H9 (cell line): ENCODE results near the gene ISG20. TPM values are rescaled to one million over a fixed set of nuclear protein-coding genes. Genes with fewer than 3 reads are reported as not detected.
A peak's percentile ranks its signal among the peaks of the same experiment; 100 is the strongest.

ENCODE experiments used
- DNase-seq: peaks from one replicate; pipeline ENCODE4 v3.0.0-alpha.2; 2017
- H2AFZ ChIP-seq: one replicate; pipeline ENCODE4 v1.6.1; 2013; ENCODE audit warnings: mild to moderate bottlenecking, low read length, control low read depth, moderate library complexity
- H2AK5ac ChIP-seq: 2 replicates; pipeline ENCODE4 v1.6.1; 2013; ENCODE audit warnings: low read length, control low read depth, mixed read lengths; ENCODE audit not compliant: insufficient read length
- H2BK120ac ChIP-seq: one replicate; pipeline ENCODE4 v1.6.1; 2013; ENCODE audit warnings: low read depth, mild to moderate bottlenecking, low read length, control low read depth, inconsistent platforms; ENCODE audit not compliant: poor library complexity, severe bottlenecking
- H2BK12ac ChIP-seq: 2 replicates; pipeline ENCODE4 v1.6.1; 2013; ENCODE audit warnings: low read length, control low read depth, mixed read lengths, low read depth; ENCODE audit not compliant: insufficient read length
- H2BK15ac ChIP-seq: 2 replicates; pipeline ENCODE4 v1.6.1; 2013; ENCODE audit warnings: low read depth, low read length, control low read depth
- H2BK20ac ChIP-seq: one replicate; pipeline ENCODE4 v1.6.1; 2013; ENCODE audit warnings: low read depth, mild to moderate bottlenecking, low read length, control low read depth, inconsistent platforms; ENCODE audit not compliant: poor library complexity, severe bottlenecking
- H2BK5ac ChIP-seq: 2 replicates; pipeline ENCODE4 v1.6.1; 2013; ENCODE audit warnings: low read length, control low read depth, mixed read lengths; ENCODE audit not compliant: insufficient read length
- H3K14ac ChIP-seq: 2 replicates; pipeline ENCODE4 v1.6.1; 2013; ENCODE audit warnings: low read length, control low read depth; ENCODE audit not compliant: insufficient read depth
- H3K18ac ChIP-seq: 2 replicates; pipeline ENCODE4 v1.6.1; 2013; ENCODE audit warnings: low read depth, mild to moderate bottlenecking, mixed read lengths, low read length, control low read depth; ENCODE audit not compliant: insufficient read length
- H3K23ac ChIP-seq: 2 replicates; pipeline ENCODE4 v1.6.1; 2013; ENCODE audit warnings: low read length, control low read depth, mixed read lengths, low read depth; ENCODE audit not compliant: insufficient read length
- H3K23me2 ChIP-seq: 2 replicates; pipeline ENCODE4 v1.6.1; 2013; ENCODE audit warnings: low read depth, mild to moderate bottlenecking, mixed read lengths, low read length, control low read depth; ENCODE audit not compliant: insufficient read length, poor library complexity, severe bottlenecking
- H3K27ac ChIP-seq: 2 replicates; pipeline ENCODE4 v1.5.1; 2013; ENCODE audit warnings: low read length, control low read depth, mixed read lengths, low read depth; ENCODE audit not compliant: insufficient read length
- H3K27me3 ChIP-seq: 2 replicates; pipeline ENCODE4 v1.6.1; 2013; ENCODE audit warnings: low read length, control low read depth, inconsistent platforms; ENCODE audit not compliant: insufficient read depth
- H3K4ac ChIP-seq: 2 replicates; pipeline ENCODE4 v1.6.1; 2013; ENCODE audit warnings: low read depth, mild to moderate bottlenecking, control low read depth, inconsistent platforms, low read length, moderate library complexity
- H3K4me1 ChIP-seq: 2 replicates; pipeline ENCODE4 v1.6.1; 2013; ENCODE audit warnings: low read length, control low read depth, inconsistent platforms; ENCODE audit not compliant: insufficient read depth
- H3K4me2 ChIP-seq: 2 replicates; pipeline ENCODE4 v1.6.1; 2013; ENCODE audit warnings: low read length, control low read depth, mixed read lengths; ENCODE audit not compliant: insufficient read length, insufficient read depth
- H3K56ac ChIP-seq: 2 replicates; pipeline ENCODE4 v1.6.1; 2013; ENCODE audit warnings: low read depth, mild to moderate bottlenecking, mixed read lengths, low read length, control low read depth; ENCODE audit not compliant: insufficient read length
- H3K79me1 ChIP-seq: 2 replicates; pipeline ENCODE4 v1.6.1; 2013; ENCODE audit warnings: low read depth, mild to moderate bottlenecking, moderate library complexity, low read length, control low read depth, inconsistent platforms; ENCODE audit not compliant: insufficient read depth, poor library complexity, severe bottlenecking
- H3K79me2 ChIP-seq: 2 replicates; pipeline ENCODE4 v1.6.1; 2013; ENCODE audit warnings: low read length, control low read depth, inconsistent platforms; ENCODE audit not compliant: insufficient read depth
- H3K9ac ChIP-seq: 2 replicates; pipeline ENCODE4 v1.6.1; 2013; ENCODE audit warnings: low read length, control low read depth, mixed read lengths; ENCODE audit not compliant: insufficient read length; ENCODE audit errors: extremely low read depth
- H3K9me3 ChIP-seq: one replicate; pipeline ENCODE4 v1.6.1; 2013; ENCODE audit warnings: low read depth, low read length, inconsistent platforms; ENCODE audit not compliant: control insufficient read depth
- H3T11ph ChIP-seq: one replicate; pipeline ENCODE4 v1.6.1; 2013; ENCODE audit warnings: mild to moderate bottlenecking, low read length, control low read depth, inconsistent platforms
- H4K20me1 ChIP-seq: one replicate; pipeline ENCODE4 v1.6.1; 2013; ENCODE audit not compliant: control insufficient read depth, insufficient read length, insufficient read depth
- H4K5ac ChIP-seq: 2 replicates; pipeline ENCODE4 v1.6.1; 2013; ENCODE audit warnings: low read depth, mild to moderate bottlenecking, mixed read lengths, low read length, control low read depth; ENCODE audit not compliant: insufficient read length
- H4K8ac ChIP-seq: replicated peaks from 2 replicates; pipeline ENCODE4 v1.6.1; 2013; ENCODE audit warnings: low read length, control low read depth, mixed read lengths, low read depth; ENCODE audit not compliant: insufficient read length
- H4K91ac ChIP-seq: 2 replicates; pipeline ENCODE4 v1.6.1; 2013; ENCODE audit warnings: low read depth, mild to moderate bottlenecking, moderate library complexity, mixed read lengths, low read length, control low read depth; ENCODE audit not compliant: insufficient read length
- H3K27ac Mint-ChIP-seq, 3 experiments: 2 replicates in 2 of 3; 3 replicates in 1 of 3; pipeline ENCODE4 v1.8.0; 2020 to 2021; ENCODE audit warnings: mixed read lengths in 3 of 3, mild to moderate bottlenecking in 1 of 3, moderate library complexity in 1 of 3
- H3K27me3 Mint-ChIP-seq: 2 replicates; pipeline ENCODE4 v1.8.0; 2021; ENCODE audit warnings: low read depth, mild to moderate bottlenecking, moderate library complexity, mixed read lengths
- H3K36me3 Mint-ChIP-seq, 3 experiments: 2 replicates in 2 of 3; 3 replicates in 1 of 3; pipeline ENCODE4 v1.8.0; 2020 to 2021; ENCODE audit warnings: low read depth in 3 of 3, mixed read lengths in 3 of 3; ENCODE audit not compliant: insufficient read depth in 1 of 3
- H3K4me1 Mint-ChIP-seq, 2 experiments: 2 replicates each; pipeline ENCODE4 v1.8.0; 2020; ENCODE audit warnings: mixed read lengths in 2 of 2
- H3K4me3 Mint-ChIP-seq, 2 experiments: 2 replicates in 1 of 2; 3 replicates in 1 of 2; pipeline ENCODE4 v1.8.0; 2020 to 2021; ENCODE audit warnings: mild to moderate bottlenecking in 2 of 2, mixed read lengths in 2 of 2, moderate library complexity in 1 of 2
- H3K9me3 Mint-ChIP-seq, 2 experiments: 2 replicates in 1 of 2; 3 replicates in 1 of 2; pipeline ENCODE4 v1.8.0; 2020; ENCODE audit warnings: mild to moderate bottlenecking in 2 of 2, mixed read lengths in 2 of 2, moderate library complexity in 1 of 2
- CTCF ChIP-seq: fragments of 200-600 bp; sonication (generic); conservative IDR thresholded peaks from 3 replicates; pipeline ENCODE4 v1.8.0; 2021; ENCODE audit warnings: antibody characterized with exemption, mild to moderate bottlenecking
- WGBS: extraction: QIAGEN DNeasy Blood & Tissue Kit; methylation state at CpG from one replicate; pipeline ENCODE4 v1.1.7; 2013; ENCODE audit warnings: missing lambda C conversion rate, low lambda C conversion rate, mixed read lengths; ENCODE audit not compliant: insufficient read length; ENCODE audit errors: extremely low coverage; 5-methylcytosine and 5-hydroxymethylcytosine counted together
- total RNA-seq: library from RNA; stranded (reverse); gene quantifications from 2 replicates; pipeline ENCODE4 v1.2.1, GENCODE V29; 2021

ISG20 gene
- total RNA-seq, 1 experiment from 2014 or later = 7.4 TPM

GRCh38 chr15:88628018-88628654 is 10.7 kb upstream of the ISG20 start:
- Mint-ChIP-seq H3K9me3 (no peaks in the 10 kb centered on the region), H3K36me3 (peaks cover 47 to 94% (median 87%) of the 10 kb centered on the region in 3 experiments; a peak in 6 of 7 replicates), H3K27me3 (no peaks in the 10 kb centered on the region; the same call in 1 of the 2 replicates), H3K4me1 (peaks cover 25 to 33% of the 10 kb centered on the region in 2 experiments), H3K4me3 (no peak overlapping the region), H3K27ac (peak overlapping the region in 1 of 3 experiments; percentile 86; a peak in 3 of 7 replicates)
- no peak overlapping the region for H4K5ac ChIP-seq
- peaks cover 10% of the 10 kb centered on the region; the same call in 1 of the 2 replicates for H3K4me1 ChIP-seq
- no peak overlapping the region for H3K4ac ChIP-seq
- no peak overlapping the region for H4K8ac ChIP-seq
- H2BK120ac ChIP-seq = no peak overlapping the region
- no peak overlapping the region for H4K91ac ChIP-seq
- H3T11ph ChIP-seq = no peak overlapping the region
- no peak for DNase-seq
- H3K79me1 ChIP-seq = peaks cover 8% of the 10 kb centered on the region
- H3K4me2 ChIP-seq = no peak overlapping the region
- no peak overlapping the region for H2AFZ ChIP-seq
- H3K27me3 ChIP-seq = no peaks in the 10 kb centered on the region
- peaks cover 41% of the 10 kb centered on the region for H3K79me2 ChIP-seq
- no peak for TF ChIP-seq CTCF
- H3K9ac ChIP-seq = no peak overlapping the region
- H2BK20ac ChIP-seq = no peak overlapping the region
- no peaks in the 10 kb centered on the region for H3K23me2 ChIP-seq
- peaks cover 5% of the 10 kb centered on the region for H4K20me1 ChIP-seq
- H3K9me3 ChIP-seq = no peaks in the 10 kb centered on the region
- H2BK5ac ChIP-seq = no peak overlapping the region
- no peak overlapping the region for H3K27ac ChIP-seq
- no peak overlapping the region for H2BK15ac ChIP-seq
- no peak overlapping the region for H2AK5ac ChIP-seq
- H3K14ac ChIP-seq = no peak overlapping the region
- no peak overlapping the region for H3K18ac ChIP-seq
- H2BK12ac ChIP-seq = no peak overlapping the region
- H3K23ac ChIP-seq = no peak overlapping the region
- H3K56ac ChIP-seq = no peak overlapping the region
- no CpG with 5 or more reads among the region's 5 CpGs for WGBS
